ENCODE measurements around the gene BCL7C.
"Not testable (repeated sequence)": the region's sequence is repeated elsewhere in the genome, so short reads cannot be mapped to it uniquely, and the experiment has no call there.

Gene BCL7C

GRCh38 chr16:30891043-30891823 lies 2.6 kb downstream of the BCL7C start:
- not testable (repeated sequence) for H3K4me3 Mint-ChIP-seq, H3K27me3 Mint-ChIP-seq, H3K36me3 Mint-ChIP-seq, H3K9me3 Mint-ChIP-seq
- Mint-ChIP-seq H3K4me1 (peaks cover 47% of the 10 kb centered on the region), H3K27ac (peak overlapping the region; percentile 23)

DNA sequence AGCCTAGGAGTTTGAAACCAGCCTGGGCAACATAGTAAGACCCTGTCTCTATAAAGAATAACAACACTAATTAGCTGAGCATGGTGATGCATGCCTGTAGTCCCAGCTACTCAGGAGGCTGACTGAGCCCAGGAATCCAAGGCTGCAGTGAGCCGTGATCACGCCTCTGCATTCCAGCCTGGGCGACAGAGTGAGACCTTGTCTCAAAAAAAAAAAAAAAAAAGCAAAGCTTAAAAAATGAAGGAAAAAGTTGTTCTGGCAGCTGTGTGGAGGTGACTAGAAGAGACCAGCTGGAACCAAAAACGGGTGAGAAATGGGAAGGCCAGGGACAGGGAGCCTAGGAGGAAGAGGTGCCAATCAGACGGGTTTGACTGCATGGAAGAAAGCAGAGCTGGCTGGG lies 4.2 kb downstream of the BCL7C start:
- no peaks in the 10 kb centered on the region for H3K9me3 Mint-ChIP-seq
- H3K4me1 Mint-ChIP-seq = peaks cover 37% of the 10 kb centered on the region
- no peak overlapping the region for H3K27ac Mint-ChIP-seq
- no peak overlapping the region for H3K4me3 Mint-ChIP-seq
- no peaks in the 10 kb centered on the region for H3K27me3 Mint-ChIP-seq
- H3K36me3 Mint-ChIP-seq = peaks cover 8% of the 10 kb centered on the region

DNA sequence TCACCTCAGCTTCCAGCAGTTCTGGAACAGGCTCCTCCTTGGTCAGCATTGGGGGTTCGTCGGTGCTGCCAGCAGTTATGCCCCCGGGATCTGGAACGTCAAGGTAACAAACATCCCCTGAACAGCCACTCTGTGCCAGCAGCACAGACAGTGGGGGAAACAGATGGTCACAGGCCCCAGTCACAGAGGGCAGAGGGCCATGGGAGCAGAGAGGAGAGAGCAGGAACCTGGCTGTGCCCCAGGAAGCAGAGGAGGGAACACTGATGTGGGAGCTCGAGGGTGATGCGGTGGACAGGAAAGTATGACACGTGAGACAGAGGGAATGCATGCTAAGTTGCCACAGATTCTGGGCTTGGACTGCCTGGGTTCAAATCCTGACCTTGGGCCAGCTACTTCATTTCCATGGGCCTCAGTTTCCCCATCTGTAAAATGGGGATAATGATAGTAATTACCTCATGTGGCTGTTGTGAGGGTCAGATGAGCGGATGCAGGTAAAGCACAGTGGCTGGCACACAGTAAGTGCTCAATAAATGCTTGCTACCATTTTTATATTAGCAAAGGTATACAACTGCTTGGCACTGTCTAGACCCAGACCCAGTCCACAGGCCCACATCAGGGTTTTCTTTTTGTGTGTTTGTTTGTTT lies 4.9 kb downstream of the BCL7C start:
- no peaks in the 10 kb centered on the region for H3K27me3 Mint-ChIP-seq
- peaks cover 8% of the 10 kb centered on the region for H3K36me3 Mint-ChIP-seq
- peaks cover 32% of the 10 kb centered on the region for H3K4me1 Mint-ChIP-seq
- H3K27ac Mint-ChIP-seq = no peak overlapping the region
- H3K9me3 Mint-ChIP-seq = no peaks in the 10 kb centered on the region
- H3K4me3 Mint-ChIP-seq = no peak overlapping the region

DNA sequence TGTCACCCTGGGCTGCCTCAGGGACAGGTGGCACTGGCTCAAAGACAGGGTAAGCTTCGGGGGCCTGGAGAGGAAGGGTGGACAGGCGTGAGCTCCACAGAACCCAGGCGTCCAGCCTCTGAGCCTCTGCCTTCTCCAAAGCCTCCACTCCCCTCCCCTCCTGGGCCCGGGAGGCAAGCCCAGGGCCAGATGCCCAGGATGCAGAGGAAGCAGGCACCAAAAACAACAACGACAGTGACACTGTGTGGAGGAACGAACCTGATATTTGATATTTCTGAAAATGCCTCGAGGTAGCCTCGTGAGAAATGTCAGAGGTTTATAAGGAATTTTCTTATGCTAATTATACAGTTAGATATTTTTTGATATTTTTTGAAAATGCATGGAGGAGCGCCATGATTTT lies 6.0 kb downstream of the BCL7C start:
- no peaks in the 10 kb centered on the region for H3K9me3 Mint-ChIP-seq
- no peaks in the 10 kb centered on the region for H3K27me3 Mint-ChIP-seq
- H3K36me3 Mint-ChIP-seq = peaks cover 8% of the 10 kb centered on the region
- peaks cover 29% of the 10 kb centered on the region for H3K4me1 Mint-ChIP-seq
- H3K27ac Mint-ChIP-seq = no peak overlapping the region
- no peak overlapping the region for H3K4me3 Mint-ChIP-seq

- H3K4me1 Mint-ChIP-seq = peaks cover 28% of the 10 kb centered on the region
- no peaks in the 10 kb centered on the region for H3K27me3 Mint-ChIP-seq
- peak overlapping the region; percentile 59 for H3K27ac Mint-ChIP-seq
Observed at GRCh38 chr16:30886145-30886544, 7.7 kb downstream of the BCL7C start.

GRCh38 chr16:30885196-30885595 lies 8.7 kb downstream of the BCL7C start:
- peaks cover 7% of the 10 kb centered on the region for H3K36me3 Mint-ChIP-seq
- no peaks in the 10 kb centered on the region for H3K9me3 Mint-ChIP-seq
- H3K27ac Mint-ChIP-seq = peak overlapping the region; percentile 10
- no peak overlapping the region for H3K4me3 Mint-ChIP-seq
- peaks cover 28% of the 10 kb centered on the region for H3K4me1 Mint-ChIP-seq
- H3K27me3 Mint-ChIP-seq = no peaks in the 10 kb centered on the region

More at GRCh38 chr16:30886145-30886544, 7.7 kb downstream of the BCL7C start:
- no peak overlapping the region for H3K4me3 Mint-ChIP-seq
- H3K9me3 Mint-ChIP-seq = no peaks in the 10 kb centered on the region
- H3K36me3 Mint-ChIP-seq = peaks cover 8% of the 10 kb centered on the region

GRCh38 chr16:30884760-30885159 lies 9.1 kb downstream of the BCL7C start:
- Mint-ChIP-seq H3K4me1 (peaks cover 26% of the 10 kb centered on the region), H3K9me3 (no peaks in the 10 kb centered on the region), H3K27ac (peak overlapping the region; percentile 10), H3K27me3 (no peaks in the 10 kb centered on the region), H3K36me3 (peaks cover 5% of the 10 kb centered on the region), H3K4me3 (no peak overlapping the region)

DNA sequence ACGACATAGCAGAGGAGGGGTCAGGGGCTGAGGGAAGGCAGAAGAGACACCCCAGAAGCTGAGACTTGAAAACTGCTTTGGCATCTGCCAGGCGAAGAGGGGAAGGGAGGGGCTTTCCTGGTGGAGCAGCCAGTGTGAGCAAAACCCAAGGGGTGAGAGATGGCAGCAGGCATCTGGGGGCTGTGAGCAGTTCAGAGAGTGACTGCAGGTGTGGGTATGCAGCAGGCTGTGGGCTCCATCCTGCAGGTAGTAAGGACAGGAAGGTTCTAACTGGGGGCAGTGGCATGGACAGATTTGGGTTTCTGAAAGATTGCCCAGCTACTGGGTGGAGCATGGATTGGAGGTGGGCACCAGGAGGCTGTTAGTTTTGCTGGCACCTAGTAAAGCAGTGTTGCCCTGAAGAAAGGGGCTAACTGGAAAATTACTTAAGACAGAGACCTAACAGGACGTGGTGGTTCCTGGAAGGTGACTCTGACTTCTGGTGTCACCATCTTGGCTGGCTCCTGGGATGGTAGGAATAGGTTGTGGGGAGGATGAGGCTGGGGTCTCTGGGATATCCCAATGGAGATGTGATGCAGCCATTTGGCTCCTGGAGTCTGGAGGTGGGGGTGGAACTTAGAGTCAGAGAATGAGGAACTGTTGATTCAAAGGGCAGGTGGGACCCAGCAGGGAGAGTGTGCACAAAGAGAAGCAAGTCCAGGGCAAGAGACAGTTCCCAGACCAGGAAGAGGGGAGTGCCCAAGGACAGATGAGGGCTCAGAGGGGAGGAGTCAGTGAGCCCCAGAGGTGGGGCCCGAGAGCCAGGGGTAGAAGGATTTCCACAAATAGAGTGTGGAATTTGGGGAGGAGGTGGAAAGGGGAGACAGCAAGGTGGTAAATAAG lies 11.2 kb downstream of the BCL7C start:
- Mint-ChIP-seq H3K36me3 (peaks cover 2% of the 10 kb centered on the region), H3K9me3 (no peaks in the 10 kb centered on the region), H3K4me1 (peaks cover 26% of the 10 kb centered on the region), H3K4me3 (no peak overlapping the region), H3K27me3 (no peaks in the 10 kb centered on the region), H3K27ac (peak overlapping the region; percentile 82)

DNA sequence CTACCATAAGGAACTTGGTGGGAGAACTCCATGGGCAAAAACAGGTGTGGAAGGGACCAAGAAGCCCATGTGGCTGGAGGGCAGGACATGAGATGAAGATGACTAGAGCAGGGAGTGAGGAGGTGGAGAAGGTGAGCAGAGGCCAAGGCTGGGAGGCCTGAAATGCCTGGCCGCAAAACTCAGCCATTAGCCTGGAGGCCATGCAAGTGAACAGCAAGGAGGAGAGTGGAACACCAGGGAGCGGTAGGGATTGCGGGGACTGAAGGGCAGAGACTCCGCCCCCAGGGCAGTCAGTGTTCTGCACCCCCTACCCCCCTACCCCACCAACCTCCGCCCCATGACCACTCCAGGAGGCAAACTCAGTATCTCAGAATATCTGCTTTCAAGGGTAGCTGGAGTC lies 17.0 kb downstream of the BCL7C start:
- H3K27ac Mint-ChIP-seq = peak overlapping the region; percentile 88
- H3K9me3 Mint-ChIP-seq = no peaks in the 10 kb centered on the region
- peaks cover 32% of the 10 kb centered on the region for H3K4me1 Mint-ChIP-seq
- H3K36me3 Mint-ChIP-seq = peaks cover 2% of the 10 kb centered on the region
- H3K27me3 Mint-ChIP-seq = no peaks in the 10 kb centered on the region
- H3K4me3 Mint-ChIP-seq = peak overlapping the region; percentile 84

- no peaks in the 10 kb centered on the region for H3K27me3 Mint-ChIP-seq
- peak overlapping the region; percentile 84 for H3K4me3 Mint-ChIP-seq
- no peaks in the 10 kb centered on the region for H3K36me3 Mint-ChIP-seq
- H3K9me3 Mint-ChIP-seq = no peaks in the 10 kb centered on the region
- H3K27ac Mint-ChIP-seq = peak overlapping the region; percentile 88
- peaks cover 34% of the 10 kb centered on the region for H3K4me1 Mint-ChIP-seq
Observed at GRCh38 chr16:30875871-30876801, 17.7 kb downstream of the BCL7C start.

DNA sequence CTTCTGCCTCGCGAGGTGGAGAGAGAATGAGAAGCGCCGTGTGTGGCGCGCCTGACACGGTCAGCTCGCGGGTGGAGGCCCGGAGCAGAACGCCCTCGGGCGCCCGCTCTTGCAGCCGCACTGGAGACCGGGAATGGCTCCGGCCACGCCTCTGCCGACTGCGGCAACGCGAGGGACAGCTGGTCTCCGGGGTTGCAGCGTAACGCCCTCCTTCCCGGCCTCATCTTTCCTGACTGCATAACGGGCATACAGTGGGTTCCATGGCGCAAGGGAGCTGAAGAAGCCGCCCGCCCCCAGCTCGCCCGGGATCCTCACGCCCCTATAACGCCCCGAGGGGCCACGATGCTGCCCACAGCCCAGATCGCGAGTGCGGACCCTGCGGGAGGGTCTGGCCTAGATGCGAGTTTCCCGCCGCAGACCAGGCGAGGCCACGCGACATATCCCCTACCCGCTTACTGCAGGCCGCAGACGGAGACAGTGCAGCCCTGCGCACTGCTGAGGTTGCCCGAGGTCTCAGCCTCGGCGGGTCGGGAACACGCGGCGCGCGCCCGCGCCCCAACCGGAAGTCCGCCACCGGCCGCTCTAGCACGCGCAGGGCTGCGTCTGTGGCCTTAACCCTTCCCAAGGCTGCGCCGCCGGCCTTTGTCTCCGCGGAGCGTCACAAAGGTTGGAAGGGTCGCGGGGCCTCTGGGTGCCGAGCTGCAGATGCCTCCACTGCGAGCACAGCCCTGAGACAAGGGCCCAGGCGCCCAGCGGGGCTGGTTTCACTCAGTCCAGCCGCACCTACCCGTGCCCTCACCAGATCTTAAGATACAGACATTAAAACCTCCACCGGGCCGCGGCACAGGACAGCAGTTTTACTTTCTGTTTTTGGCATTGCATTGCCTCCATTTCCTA lies 18.8 kb downstream of the BCL7C start:
- Mint-ChIP-seq H3K9me3 (no peaks in the 10 kb centered on the region), H3K27me3 (no peaks in the 10 kb centered on the region), H3K36me3 (no peaks in the 10 kb centered on the region), H3K27ac (peak overlapping the region; percentile 88), H3K4me1 (peaks cover 34% of the 10 kb centered on the region), H3K4me3 (peak overlapping the region; percentile 84)

DNA sequence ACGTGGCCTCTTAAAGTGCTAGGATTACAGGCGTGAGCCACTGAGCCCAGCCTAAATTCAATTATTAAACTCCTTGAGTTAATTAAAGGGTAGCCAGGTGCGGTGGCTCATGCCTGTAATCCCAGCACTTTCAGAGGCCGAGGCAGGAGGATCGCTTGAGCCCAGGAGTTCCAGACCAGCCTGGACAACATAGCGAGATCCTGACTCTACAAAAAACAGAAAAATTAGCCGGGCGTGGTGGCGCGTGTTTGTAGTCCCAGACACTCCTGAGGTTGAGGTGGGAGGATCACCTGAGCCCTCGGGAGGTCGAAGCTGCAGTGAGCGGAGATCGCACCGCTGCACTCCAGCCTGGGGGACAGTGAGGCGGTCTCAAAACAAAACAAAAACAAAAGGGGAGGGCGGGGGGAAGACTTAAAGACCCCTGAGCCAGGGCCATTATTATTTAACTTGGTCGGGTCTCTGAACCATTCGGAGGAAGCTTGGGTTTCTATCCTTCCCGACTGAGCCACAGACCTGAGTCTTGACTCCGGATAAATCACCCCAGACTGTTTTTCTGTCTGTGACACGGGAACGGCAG lies 19.5 kb downstream of the BCL7C start:
- Mint-ChIP-seq H3K27ac (peak overlapping the region; percentile 88), H3K4me1 (peaks cover 34% of the 10 kb centered on the region), H3K36me3 (no peaks in the 10 kb centered on the region), H3K9me3 (no peaks in the 10 kb centered on the region), H3K4me3 (peak overlapping the region; percentile 84), H3K27me3 (no peaks in the 10 kb centered on the region)

GRCh38 chr16:30870904-30871303 lies 23.0 kb downstream of the BCL7C start:
- Mint-ChIP-seq H3K9me3 (no peaks in the 10 kb centered on the region), H3K36me3 (no peaks in the 10 kb centered on the region), H3K27me3 (no peaks in the 10 kb centered on the region), H3K4me1 (peaks cover 14% of the 10 kb centered on the region), H3K27ac (no peak overlapping the region), H3K4me3 (no peak overlapping the region)

- no peak overlapping the region for H3K27ac Mint-ChIP-seq
- H3K27me3 Mint-ChIP-seq = no peaks in the 10 kb centered on the region
Observed at GRCh38 chr16:30867747-30868146, 26.1 kb downstream of the BCL7C start.

More at GRCh38 chr16:30867747-30868146, 26.1 kb downstream of the BCL7C start:
- no peaks in the 10 kb centered on the region for H3K9me3 Mint-ChIP-seq
- no peak overlapping the region for H3K4me3 Mint-ChIP-seq
- no peaks in the 10 kb centered on the region for H3K36me3 Mint-ChIP-seq
- H3K4me1 Mint-ChIP-seq = peaks cover 4% of the 10 kb centered on the region

Measured in activated naive CD4-positive, alpha-beta T cell treated with anti-CD3 and anti-CD28 coated beads, Interleukin-2, amount 50 U/mL, for 24 hours (primary cell).